ENCODE data around the gene CRYBG3.

- TF ChIP-seq CTCF (IDR thresholded peaks at IDR 0.05) (no peak), POLR2A (IDR thresholded peaks at IDR 0.05) (no peak)
Measured at GRCh38 chr3:97988784-97989568, 167.2 kb downstream of the CRYBG3 start.
